AG08396 (cell line): Measurements from ENCODE around the gene KLF8.

ENCODE experiments used
- DNase-seq: peaks from one replicate; pipeline ENCODE4 v3.0.0; 2012; ENCODE audit warnings: low spot score, mixed read lengths

Gene KLF8

GRCh38 chrX:56310581-56310980, 78.4 kb downstream of the KLF8 start:
- no peak for DNase-seq

GRCh38 chrX:56313308-56313707, 81.2 kb downstream of the KLF8 start:
- DNase-seq, result no peak

- DNase-seq, result no peak
These were observed 82.2 kb downstream of the KLF8 start for GRCh38 chrX:56314334-56314733.

GRCh38 chrX:56318076-56318475, 85.9 kb downstream of the KLF8 start:
- no peak for DNase-seq

- no peak for DNase-seq
These were observed 87.0 kb downstream of the KLF8 start for GRCh38 chrX:56319165-56319564.
